ENCODE measurements around the gene DNMBP.
A peak's percentile ranks its signal among the peaks of the same experiment; 100 is the strongest.
"Not testable (repeated sequence)": the region's sequence is repeated elsewhere in the genome, so short reads cannot be mapped to it uniquely, and the experiment has no call there.

The DNMBP gene

GRCh38 chr10:99944860-99945259 lies 64.9 kb downstream of the DNMBP start:
- no peak for DNase-seq

- no peak for DNase-seq
Observed at GRCh38 chr10:99943908-99944307, 65.8 kb downstream of the DNMBP start.

GRCh38 chr10:99941942-99942820 lies 67.6 kb downstream of the DNMBP start:
- DNase-seq = no peak

- DNase-seq = no peak
Observed at GRCh38 chr10:99938563-99938962, 71.2 kb downstream of the DNMBP start.

- DNase-seq = no peak
Observed at GRCh38 chr10:99937630-99938029, 72.1 kb downstream of the DNMBP start.

- not testable (repeated sequence) for DNase-seq
Observed at GRCh38 chr10:99932203-99932957, 77.4 kb downstream of the DNMBP start.

GRCh38 chr10:99930731-99931550 lies 78.8 kb downstream of the DNMBP start:
- peak; percentile 91 to 92 for DNase-seq

GRCh38 chr10:99929360-99929759 lies 80.4 kb downstream of the DNMBP start:
- DNase-seq = no peak

- DNase-seq = no peak
Observed at GRCh38 chr10:99927721-99928280, 81.9 kb downstream of the DNMBP start.

- DNase-seq = no peak
Observed at GRCh38 chr10:99926925-99927720, 82.6 kb downstream of the DNMBP start.

- no peak for DNase-seq
Observed at GRCh38 chr10:99924451-99925255, 85.1 kb downstream of the DNMBP start.

GRCh38 chr10:99921948-99922347 lies 87.8 kb downstream of the DNMBP start:
- DNase-seq = no peak

- DNase-seq = no peak
Observed at GRCh38 chr10:99920901-99921300, 88.8 kb downstream of the DNMBP start.

GRCh38 chr10:99920486-99920885 lies 89.3 kb downstream of the DNMBP start:
- DNase-seq = no peak

GRCh38 chr10:99917963-99918825 lies 91.6 kb downstream of the DNMBP start:
- DNase-seq = peak; percentile 42 to 74

GRCh38 chr10:99916776-99917175 lies 93.0 kb downstream of the DNMBP start:
- no peak for DNase-seq

- DNase-seq = no peak
Observed at GRCh38 chr10:99915414-99915813, 94.3 kb downstream of the DNMBP start.

- DNase-seq = no peak
Observed at GRCh38 chr10:99914236-99914635, 95.5 kb downstream of the DNMBP start.

GRCh38 chr10:99913831-99914235 lies 95.9 kb downstream of the DNMBP start:
- DNase-seq = peak; percentile 31 to 68

- DNase-seq = no peak
Observed at GRCh38 chr10:99912041-99912440, 97.7 kb downstream of the DNMBP start.
